ENCODE results near the gene ALCAM.

Gene ALCAM

DNA sequence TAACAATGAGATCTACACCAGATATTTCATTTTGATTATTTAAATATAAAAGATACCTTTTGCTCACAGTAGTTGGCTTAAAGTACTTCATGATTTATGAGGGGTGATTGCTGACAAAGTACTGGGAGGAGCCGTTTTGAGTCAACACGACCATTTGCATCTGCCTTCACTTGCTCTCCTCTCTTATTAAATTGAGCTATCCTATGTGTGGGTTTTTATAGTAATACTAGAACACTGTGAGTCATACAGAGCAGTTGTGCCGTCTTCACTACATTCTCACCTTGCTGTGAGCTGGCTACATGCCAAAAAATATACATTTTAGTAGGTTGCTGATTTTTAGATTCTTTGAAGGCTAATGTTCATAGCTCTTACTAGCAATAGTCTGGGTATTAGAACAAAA is 161.2 kb downstream of the ALCAM start:
- no peak for DNase-seq (ENCODE audit: low read depth in 2 of 2)

DNA sequence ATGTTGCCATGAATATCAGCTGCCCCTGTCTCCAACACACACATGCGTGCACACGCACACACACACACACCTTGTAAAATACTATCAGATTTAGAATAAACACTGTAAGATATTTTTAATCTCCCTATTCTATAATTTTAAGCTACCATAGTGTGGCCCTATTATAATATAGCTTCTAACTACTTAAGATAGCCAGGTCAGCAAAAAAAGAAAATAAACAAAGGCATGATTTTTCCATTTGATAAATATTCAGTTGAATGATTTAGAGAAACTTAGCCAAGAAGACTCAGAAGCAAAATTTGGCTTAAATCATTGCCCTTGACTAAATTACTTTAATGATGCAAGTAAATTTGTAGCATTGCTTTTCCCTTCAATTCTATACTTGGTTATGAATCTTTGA is 162.2 kb downstream of the ALCAM start:
- no peak for DNase-seq (ENCODE audit: low read depth in 2 of 2)

DNA sequence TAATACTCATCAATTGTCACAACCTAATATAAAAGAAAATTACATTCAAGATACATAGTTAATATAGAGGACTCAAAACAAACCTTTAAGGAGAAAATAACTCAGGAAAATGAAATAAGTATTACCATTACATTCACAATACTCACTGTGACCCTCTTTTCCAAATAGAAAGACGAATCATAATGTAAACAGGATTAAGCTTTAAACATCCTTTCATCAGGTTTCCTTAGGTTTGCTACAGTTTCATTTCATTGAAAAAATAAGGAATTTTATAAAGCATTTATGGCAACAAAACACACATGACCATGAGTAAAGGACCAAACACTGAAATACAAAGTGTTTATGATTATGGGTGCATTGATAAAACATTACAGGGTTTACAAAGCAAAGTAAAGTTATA is 162.7 kb downstream of the ALCAM start:
- DNase-seq (ENCODE audit: low read depth in 2 of 2), result no peak

DNA sequence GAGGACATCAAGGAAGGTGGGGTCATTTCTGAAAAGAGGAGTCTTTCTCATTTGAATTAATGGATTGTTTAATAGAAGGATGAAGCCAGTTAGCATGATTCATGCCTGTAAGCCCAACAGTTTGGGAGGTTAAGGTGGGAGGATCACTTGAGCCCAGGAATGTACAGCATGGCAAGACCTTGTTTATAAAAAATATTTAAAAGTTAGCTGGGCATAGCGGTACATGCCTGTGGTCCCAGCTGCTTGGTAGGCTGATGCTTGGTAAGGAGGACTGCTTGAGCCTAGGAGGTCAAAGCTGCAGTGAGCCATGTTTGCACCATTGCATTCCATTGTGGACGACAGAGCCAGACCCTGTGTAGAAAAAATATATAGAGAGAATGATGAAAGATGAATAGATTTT is 165.5 kb downstream of the ALCAM start:
- no peak for DNase-seq (ENCODE audit: low read depth in 2 of 2)

DNA sequence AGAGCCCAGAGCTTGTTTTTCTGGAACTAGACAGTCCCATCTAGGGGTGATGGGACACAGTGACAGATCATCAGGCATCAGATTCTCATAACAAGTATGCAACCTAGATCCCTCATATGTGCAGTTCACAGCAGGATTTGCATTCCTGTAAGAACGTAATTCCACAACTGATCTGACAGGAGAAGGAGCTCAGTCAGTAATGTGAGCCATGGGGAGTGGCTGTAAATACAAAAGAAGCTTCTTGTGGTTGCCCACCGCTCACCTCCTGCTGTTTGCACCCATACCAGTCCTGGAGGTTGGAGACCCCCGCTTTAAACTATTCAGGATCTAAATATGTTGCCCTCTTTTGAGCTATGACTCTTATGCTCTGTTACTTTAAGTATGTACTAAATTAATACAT is 167.3 kb downstream of the ALCAM start:
- no peak for DNase-seq (ENCODE audit: low read depth in 2 of 2)

DNA sequence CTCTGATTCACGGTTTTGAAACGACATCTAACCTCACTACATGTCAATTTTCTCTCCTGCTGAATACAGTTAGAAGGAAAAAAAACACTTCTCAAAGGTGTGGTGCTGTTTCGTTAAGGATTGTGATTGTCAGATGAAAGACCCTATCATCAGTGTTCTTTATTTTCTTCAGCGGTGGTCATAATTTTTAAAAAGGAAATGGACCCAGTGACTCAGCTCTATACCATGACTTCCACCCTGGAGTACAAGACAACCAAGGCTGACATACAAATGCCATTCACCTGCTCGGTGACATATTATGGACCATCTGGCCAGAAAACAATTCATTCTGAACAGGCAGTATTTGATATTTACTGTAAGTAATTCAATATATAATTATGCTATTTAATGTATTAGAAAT is 167.8 kb downstream of the ALCAM start:
- DNase-seq (ENCODE audit: low read depth in 2 of 2), result no peak

DNA sequence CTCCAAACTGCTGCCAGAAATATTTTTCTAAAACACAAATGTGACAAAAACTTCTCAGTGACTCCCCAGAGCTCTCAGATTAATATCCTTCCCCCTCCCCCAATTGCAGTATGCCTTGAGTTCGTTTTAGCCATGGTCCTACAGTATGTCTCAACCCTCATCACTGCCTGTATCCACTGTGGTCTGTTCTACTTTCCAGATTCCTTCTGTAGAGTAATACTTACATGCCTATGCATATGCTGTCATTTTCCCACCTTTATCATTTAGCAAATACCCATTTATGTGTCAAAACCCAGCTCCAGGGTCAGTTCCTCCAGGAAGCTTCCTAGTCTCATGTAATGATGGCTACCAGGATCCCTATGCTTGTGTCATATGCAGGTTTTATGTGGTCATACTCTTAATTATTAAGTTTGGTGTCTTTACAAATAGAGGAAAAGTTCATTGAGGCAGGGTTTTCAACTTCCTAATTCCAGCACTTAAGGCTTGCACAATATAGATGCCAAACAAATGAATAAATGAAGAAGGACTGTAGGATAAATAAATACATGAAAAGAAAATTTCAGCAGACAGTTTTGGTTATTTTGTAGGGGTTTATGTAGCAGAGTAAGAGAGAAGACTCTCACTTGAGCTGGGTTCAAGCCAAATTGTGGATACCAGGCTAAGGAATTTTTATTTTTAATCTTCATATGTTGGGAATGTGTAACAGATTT is 170.8 kb downstream of the ALCAM start:
- DNase-seq (ENCODE audit: low read depth in 2 of 2), result no peak

DNA sequence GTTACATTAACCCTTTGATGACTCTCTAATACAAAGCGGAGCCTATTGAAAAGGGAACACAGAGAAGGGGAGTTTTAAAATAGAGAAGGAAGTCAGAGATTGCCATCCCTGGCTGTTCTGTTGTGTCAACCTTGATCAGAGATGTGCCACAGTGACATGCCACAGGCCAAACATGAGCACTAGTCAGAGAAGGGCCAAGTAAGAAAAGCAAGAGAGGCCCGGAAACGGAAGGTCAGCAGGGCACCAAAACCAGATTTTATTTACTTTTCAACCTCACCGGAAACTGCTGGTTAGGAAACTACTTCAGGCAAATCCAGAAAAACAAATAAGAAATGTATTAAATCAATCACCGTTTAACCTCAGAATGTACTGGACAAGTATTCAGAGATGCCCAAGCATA is 171.8 kb downstream of the ALCAM start:
- DNase-seq (ENCODE audit: low read depth in 2 of 2), result no peak

DNA sequence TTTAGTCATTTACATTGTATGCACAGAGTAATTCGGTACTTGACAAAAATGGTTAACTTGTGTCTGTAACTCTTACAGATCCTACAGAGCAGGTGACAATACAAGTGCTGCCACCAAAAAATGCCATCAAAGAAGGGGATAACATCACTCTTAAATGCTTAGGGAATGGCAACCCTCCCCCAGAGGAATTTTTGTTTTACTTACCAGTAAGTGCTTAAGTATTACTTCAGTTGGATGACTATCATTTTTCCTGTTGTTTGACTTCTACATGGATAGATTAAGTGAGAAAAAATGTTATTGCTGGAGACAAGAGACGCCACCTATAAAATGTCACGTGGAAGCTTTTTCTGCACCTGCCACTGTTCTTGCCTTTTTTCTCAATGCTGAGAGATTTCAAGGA is 173.2 kb downstream of the ALCAM start:
- no peak for DNase-seq (ENCODE audit: low read depth in 2 of 2)

DNA sequence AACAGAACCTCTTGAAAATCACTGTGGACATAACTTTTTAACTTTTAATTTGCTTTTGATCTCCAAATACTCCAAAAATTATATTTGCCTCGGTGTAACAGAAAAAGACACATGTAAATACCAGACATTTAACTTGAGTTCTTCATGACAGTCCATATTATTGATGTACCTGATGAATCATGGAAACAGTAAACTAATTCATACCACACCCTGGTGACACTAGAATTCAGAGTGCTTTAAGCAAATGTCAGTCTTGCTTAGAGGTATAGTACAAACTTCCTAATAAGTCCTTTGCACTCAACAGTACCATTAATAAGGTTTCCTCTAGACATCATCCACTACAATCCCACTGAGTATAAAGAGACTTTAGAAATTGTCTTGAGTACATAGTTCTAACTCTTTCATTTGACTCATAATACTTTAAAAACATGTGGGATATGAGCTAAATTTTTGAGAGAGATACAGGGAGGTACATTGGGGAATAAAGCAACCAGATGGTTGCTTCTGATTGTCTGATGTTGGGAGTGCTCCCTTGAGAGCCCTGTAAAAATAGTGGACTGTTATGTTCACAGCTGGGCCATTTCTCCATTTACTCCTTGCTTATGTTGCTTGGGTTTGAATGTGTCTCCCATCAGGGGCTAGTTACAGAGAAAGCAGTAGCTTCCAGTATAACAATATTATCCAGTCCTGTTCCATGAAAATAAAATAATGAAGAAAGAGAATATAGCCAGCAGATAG is 175.7 kb downstream of the ALCAM start:
- no peak for DNase-seq (ENCODE audit: low read depth in 2 of 2)

DNA sequence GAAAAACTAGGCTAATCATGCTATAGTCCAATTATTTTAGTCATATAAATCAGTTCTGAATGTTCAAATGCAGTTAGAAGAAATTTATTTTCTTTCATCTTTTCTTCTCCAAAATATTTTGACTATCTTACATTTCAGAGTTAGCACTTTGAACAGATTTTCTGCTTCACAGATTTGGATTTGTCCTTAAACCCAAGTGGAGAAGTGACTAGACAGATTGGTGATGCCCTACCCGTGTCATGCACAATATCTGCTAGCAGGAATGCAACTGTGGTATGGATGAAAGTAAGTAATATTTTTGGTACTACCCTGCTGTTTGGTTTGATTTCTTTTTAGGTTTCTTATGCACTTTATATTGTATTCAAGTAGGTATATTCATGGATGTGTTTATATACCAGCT is 178.3 kb downstream of the ALCAM start:
- no peak for DNase-seq (ENCODE audit: low read depth in 2 of 2)

DNA sequence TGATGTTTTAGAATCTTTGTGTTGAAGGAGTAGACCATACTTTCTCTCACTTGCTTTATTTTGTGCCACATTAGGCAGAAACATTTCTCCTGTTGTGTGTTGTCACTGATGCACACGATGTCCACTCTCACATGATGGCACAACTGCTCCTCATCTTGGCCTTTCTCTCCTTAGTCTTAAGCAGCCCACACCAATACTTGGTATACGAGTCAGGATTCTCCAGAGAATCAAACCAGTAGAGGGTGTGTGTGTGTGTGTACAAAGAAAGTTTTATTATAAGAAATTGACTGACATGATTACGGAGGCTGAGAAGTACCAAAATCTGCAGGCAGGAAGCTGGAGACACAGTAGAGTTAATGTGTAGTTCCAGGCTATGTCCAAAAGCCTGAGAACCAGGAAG is 187.1 kb downstream of the ALCAM start:
- DNase-seq (ENCODE audit: low read depth in 2 of 2), result no peak

DNA sequence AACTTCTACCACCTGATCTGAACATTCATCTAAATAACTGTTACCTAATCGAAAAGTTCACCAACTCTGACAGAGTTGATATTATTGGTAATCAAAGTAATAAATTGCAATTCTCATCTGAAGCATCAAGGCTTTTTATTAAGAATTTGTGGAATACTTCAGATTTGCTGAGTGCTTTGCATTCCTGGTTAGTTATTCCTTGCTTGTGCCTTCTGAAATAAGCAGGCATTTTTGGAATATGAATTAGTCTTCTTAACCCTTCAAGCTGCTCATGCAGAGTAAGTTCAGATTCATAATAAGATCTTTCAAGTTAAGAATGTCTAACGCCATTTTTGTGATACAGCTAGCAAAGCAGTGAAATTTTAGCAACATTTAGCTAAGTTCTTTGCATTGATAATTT is 188.5 kb downstream of the ALCAM start:
- no peak for DNase-seq (ENCODE audit: low read depth in 2 of 2)

DNA sequence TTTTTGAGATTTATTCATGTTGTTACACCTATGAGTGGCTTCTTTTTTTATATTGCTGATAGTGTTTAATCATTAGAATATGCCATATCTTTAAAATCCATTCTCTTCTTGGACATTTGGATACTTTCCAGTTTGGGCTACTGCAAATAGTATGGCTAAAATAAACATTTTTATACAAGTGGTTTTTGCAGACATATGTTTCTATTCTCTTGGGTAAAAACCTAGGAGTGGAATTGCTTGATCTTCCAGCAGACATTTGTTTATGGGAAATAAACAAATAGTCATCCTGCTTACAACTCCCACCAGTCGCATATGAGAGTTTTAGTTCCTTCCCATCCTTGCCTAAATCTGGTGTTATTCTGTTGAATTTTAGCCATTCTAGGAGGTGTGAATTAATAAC is 193.1 kb downstream of the ALCAM start:
- no peak for DNase-seq (ENCODE audit: low read depth in 2 of 2)

DNA sequence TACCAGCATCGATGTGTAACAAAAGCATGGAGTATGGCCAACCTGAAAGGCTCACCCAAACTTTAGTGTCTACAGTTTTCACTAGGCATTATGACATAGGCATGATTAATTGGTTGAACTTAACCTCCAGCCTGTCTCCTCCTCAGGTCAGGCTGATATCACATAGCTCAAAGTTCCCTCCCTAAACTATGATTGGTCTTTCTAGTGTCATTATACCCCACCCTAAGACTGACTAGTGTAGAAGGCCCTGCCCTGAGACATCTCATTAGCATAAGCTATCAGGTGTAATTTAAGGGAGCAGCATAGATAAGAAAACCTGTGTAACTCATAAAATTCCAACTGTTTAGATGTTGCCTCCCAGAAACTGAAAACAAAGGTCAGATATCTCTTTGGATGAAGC is 195.2 kb downstream of the ALCAM start:
- no peak for DNase-seq (ENCODE audit: low read depth in 2 of 2)

DNA sequence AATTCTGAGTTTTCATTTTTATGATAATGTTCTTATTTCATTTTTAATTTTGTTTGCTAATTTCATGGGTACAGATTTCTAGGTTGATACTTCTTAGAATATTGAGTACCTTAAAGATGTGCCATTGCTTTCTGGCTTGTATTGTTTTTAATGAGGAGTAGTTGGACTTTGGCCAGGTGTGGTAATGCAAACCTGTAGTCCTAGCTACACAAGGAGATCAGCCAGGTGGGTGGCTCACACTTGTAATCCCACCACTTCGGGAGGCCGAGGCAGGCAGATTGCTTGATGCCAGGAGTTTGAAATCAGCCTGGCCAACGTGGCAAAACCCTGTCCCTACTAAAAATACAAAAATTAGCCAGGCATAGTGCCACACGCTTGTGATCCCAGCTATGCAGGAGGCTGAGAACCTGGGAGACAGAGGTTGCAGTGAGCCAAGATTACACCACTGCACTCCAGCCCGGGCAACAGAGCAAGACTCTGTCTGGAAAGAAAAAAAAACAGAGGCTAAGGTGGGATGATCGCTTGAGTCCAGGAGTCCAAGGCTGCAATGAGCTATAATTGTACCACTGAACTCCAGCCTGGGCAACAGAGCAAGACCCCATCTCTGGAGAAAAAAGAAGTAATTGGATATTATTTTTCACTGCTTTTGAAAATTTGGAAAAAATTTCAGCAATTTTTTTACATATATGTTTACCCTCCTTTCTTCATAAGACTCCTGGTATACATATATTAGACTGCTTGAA is 198.0 kb downstream of the ALCAM start:
- no peak for DNase-seq (ENCODE audit: low read depth in 2 of 2)

DNA sequence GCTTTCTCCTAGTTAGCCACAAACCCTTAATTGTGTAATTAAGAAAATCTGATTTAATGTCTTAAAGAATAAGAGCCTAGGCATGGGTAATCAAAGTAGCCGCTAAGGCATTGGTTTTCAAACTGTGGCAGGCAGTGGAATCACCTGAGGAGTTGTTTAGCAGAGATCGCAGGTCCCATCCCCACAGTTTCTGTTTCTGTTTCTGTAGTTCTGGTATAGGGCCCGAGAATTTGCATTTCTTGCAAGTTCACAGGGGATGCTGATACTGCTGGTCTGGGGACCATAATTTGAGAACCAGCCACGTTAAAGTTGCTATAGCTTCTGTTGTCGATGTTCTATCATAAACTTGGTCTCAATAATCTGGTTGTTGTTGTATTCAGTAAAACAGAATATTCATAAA is 204.3 kb downstream of the ALCAM start:
- DNase-seq (ENCODE audit: low read depth in 2 of 2), result no peak

DNA sequence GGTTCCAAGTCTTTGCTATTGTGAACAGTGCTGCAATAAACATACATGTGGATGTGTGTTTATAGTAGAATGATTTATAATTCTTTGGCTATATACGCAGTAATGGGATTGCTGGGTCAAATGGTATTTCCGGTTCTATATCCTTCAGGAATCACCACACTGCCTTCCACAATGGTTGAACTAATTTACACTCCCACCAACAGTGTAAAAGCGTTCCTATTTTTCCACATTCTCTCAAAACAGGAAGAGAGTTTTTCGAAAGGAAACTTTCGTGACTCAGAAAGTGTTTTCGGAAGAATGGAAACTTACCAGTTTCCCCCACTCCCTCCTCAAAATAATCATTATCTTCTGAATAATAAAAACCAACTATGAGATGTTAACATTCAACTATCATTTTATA is 205.8 kb downstream of the ALCAM start:
- DNase-seq (ENCODE audit: low read depth in 2 of 2), result no peak

DNA sequence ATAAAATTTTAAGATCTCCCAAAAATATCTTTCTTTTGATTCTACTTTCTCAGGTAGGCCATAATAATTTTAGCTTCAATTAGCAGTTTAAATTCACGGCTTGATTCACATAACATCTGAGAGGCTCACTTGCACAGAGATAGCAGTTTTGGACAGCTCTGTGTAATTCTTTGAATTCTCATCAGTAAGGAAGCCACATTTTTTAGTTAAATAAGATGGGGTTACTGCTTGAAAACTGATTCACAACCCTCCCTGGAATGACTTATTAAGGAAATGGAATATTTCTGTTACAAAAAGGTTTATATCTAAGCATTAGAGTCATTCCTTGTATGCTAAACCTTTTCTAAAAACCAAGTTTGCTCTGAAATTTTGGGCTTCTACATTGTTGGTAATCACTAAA is 212.7 kb downstream of the ALCAM start:
- no peak for DNase-seq (ENCODE audit: low read depth in 2 of 2)

DNA sequence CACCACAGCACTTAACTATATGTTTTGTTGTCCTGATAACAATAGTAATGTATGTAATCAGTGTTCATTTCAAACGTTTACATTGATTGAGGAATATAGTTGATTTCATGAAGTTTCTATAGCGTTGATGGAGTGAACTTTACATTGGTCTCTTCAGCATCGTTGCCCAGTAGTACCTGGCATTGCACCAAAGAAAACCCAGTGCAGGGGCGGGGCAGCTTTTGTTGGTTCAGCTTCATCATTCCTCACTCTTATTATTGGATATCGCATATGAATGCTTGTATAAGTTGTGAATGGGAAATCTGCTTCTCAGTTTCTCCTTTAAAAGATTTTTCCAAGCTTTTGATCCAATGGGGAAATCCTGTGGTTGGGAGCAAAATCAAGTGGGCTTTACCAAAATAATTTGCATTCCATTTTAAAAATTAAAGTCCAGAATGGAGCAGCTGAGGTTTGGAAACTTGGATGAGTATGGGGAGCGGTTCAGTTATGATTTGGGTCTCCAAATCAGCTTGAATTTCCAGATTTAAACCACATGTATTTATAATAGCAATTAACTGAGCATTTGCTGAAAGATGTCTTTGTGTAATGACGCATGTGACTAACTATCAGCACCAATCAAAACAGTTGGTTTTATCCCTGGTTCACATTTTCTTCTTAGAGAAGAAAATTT is 213.7 kb downstream of the ALCAM start:
- no peak for DNase-seq (ENCODE audit: low read depth in 2 of 2)

DNA sequence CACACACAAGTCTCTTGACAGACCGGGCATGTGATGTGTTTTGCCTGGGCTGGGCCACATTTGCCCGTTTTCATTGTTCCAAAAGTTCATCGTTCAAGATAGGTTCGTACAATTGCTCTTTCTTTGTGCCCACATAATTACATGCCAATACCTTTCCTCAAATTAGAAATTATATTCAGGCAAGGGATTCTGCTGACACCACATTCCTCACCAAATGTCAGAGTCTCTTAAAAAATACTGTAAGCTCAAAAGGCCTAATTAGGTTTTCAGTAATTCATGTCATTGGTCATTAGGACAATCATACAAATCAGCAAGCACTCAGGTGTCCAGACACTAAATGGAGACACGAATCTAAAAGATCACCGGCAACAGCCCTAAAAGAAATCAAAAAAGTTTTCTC is 215.3 kb downstream of the ALCAM start:
- no peak for DNase-seq (ENCODE audit: low read depth in 2 of 2)

DNA sequence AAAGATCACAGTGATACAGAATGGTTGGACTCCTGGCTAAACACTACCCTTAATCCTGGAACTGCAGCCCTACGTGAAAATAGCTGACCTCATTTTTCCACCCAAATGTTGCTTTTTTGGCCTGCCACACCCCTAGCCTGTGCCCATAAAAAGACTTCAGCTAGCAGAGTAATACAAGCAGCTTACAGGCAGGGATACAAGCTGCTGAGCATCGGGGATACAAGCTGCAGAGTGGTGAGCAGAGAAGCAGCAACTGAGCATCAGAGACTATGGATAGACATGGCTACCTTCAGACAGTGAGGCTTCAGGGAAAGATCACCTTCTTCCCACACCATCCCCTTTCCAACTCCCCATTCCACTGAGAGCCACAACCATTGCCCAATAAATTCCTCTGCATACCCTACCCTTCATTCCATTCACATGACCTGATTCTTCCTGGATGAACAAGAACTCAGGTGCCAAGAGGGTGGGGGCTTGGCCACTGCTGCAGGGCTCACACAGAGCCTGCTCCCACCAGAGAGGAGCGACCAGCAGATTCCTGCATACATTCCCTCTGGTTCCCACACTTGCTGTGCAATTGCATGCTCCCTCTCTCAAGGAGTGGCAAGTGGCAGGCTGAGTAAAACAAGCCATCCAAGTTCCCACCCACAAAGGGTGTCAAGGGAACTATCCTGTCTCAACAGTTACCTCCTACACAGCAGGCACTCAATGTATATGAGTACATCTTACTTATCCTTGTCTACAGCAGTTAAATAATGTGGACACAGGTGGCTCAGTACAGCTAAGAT is 217.5 kb downstream of the ALCAM start:
- DNase-seq (ENCODE audit: low read depth in 2 of 2), result no peak
